SW480 (cell line): ENCODE measurements around the gene MYO7B.

Experiments used
- DNase-seq: peaks from one replicate; pipeline ENCODE4 v3.0.0-alpha.2; 2016; ENCODE audit warnings: low spot score

MYO7B gene

DNA sequence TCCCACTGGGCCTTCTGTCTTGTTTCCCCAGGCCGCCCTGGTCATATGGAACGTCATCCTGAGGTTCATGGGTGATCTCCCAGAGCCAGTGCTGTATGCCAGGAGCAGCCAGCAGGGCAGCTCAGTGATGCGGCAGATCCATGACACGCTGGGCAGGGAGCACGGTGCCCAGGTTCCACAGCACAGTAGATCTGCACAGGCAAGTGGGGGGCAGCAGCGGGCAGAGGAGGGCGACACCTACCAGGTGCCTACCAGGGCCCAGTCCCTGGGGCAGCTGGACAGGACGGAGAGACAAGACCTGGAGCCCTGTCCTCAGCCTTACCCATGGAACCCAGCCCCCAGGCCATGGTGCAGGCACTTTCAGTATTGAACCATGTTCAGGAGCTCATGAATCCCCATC, 74.3 kb downstream of the MYO7B start:
- no peak for DNase-seq

DNA sequence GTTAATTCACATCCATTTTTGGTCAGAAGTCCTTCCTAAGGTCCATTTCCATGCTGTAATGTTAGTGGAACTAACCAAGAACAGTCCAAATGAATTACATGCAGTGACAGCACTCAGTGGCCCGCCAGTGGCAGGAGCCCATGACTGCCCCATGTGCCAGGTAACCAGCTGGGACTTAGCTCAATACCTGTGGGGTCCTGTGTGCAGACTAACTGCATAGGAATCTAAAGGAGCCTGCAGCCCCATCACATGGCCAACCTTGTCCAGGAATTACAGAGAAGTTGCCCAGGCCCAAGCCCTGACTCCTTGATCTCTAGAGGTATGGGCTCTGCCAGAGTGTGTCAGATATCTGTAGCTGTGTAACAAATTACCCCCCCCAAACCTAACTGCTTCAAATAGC, 75.1 kb downstream of the MYO7B start:
- DNase-seq: no peak

DNA sequence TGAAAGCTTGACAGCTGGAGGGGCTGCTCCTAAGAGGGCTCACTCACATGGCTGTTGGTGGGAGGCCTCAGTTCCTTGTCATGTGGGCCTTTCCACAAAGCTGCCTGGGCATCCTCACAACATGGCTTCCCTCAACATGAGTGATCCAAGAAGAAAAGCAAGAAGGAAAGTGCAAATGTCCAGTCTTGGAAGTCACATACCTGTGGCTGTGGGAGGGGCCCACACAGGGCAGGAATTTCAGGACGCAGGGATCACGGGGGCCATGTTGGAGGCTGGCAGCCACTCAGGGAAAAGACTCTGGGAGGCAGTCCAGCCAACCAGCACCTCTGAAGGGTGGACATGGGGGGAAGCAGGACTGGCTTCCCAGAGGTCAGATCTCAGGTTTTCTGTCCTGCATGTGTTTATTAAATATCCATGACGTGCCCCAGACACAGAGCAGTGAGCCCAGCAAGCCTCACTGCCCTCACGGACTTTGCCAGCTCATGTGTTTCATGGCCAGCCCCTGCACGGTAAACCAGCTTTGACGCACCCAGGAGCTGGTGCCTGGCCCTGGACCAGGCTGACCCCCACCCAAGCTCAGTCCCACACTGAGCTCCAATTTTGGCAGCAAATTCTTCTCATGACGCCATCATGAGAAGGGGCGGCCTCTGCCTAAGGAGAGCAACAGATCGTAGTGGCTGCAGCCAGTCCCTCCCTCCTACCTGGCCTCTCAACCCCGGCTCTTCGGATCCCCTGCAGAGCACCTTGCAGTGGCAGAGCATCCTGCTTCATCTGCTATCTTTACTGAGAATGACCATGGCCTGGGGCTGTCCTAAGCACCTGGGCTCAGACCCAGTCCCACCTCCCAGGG, 75.8 kb downstream of the MYO7B start:
- DNase-seq: no peak

DNA sequence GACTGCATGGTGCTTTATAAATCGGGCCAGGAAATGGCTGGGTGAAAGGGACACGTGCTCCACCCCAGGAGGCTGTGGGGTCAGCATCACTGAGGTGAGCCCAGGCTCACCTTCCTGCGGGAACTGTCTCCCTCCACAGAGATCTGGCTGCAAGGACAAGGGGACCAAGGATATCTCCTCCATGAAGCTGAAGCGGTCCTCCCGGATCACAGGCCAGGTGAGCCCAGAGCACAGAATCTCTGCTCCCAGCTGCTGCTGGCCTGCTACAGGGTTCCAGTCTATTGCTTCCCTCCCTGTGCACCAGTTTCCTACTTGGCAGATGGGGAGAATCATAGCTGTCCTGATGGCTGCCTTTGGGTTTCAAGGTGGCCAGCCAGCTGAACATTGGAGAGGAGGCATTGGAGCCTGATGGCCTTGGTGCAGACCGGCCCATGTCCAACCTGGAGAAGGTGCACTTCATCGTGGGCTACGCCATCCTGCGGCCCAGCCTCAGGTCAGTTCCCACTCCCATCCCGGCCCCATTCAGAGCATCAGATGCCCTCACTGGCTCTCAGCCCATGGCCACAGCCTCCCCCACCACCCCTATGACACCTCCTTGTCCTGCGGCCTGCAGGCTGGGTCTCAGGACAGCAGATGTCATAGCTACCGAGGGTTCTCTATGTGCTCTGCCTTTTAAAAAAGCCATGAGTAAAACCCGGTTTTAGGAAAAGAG, 76.8 kb downstream of the MYO7B start:
- no peak for DNase-seq

DNA sequence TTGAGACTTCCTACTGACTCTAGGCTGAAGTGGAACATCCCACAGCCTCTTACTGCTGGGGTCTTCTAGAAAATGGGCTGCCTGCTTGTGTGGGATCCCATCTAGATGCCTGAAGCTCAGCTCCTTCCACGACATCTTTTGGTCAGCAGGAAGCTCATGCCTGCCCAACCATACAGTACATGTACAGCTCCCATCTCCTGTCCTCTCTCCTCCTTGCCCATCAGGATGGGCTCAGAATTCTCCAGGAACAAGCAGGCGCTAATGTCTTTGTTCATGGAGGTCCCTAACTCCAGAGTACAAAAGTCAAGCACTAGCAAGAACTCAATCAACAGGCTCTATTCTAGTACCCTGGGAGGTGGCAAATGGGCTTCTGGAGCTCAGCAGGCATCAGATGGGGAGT, 78.8 kb downstream of the MYO7B start:
- no peak for DNase-seq

DNA sequence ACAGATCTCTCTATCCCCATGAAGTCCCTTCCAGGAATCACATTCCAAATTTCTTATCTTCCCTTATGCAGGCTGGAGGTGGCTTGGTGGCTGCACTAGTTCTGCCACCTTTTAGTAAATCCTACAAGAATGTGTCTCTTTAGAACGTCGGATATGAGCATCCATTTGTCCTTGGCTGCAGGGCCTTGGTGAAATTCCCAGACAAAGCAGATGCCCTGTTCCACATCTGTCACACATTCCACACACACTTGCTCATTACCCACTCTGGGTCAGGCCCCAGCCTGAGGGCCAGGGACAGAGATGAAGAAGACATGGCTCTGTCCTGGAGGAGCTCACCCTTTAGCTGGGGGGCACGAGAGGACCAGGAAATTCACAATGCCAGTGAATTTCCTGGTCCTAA, 79.2 kb downstream of the MYO7B start:
- no peak for DNase-seq

DNA sequence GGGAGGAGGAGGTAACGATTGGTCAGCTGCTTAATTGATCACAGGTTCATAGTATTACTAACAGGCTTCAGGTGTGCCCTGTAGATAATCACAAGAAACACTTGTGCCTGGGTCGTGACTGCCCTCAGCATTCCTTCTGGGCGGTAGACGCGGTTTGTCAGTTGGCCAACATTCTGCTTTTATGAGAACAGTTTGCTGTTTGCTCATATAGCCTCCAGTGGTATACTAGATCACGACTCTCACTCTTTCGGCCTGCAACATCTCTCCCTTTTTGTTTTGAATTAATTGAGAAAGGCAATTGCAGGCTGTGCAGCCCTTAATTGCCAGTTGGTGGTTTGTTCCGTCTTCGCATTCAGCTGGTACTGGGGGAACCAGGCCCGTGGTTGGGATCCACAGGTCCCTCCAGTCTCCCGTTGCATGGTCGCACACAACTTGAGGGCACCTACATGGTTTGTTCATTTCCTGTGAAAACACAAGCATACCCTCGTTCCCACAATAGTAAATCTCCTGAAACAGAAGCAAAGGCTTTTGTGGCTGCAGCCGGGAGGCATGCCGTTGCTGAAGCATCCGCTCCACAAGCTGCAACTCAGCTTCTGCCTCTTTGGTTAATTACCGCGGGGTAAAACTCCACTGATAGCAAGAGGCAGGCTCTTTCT, 80.2 kb downstream of the MYO7B start:
- DNase-seq: no peak

DNA sequence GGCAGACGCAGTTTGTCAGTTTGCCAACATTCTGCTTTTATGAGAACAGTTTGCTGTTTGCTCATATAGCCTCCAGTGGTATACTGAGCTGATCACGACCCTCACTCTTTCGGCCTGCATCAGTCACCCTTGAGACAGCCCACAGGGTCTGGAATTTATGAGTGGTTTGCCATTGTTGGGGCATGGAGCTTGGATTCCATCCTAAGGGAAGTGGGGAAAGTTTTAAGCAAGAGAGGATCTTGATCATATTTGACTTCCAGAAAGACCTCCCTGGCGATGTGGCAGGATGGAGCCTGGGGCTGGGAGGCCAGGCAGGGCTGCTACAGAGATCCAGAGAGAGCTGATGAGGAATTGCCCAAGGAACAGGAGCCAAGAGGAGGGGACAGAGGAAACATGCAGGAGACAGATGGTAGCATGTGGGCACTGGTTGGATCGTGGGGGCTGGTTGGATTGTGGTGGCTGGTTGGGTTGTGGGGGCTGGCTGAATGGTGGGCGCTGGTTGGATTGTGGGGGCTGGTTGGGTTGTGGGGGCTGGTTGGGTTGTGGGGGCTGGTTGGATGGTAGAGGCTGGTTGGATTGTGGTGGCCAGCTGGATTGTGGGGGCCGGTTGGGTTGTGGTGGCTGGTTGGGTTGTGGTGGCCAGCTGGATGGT, 83.2 kb downstream of the MYO7B start:
- no peak for DNase-seq

DNA sequence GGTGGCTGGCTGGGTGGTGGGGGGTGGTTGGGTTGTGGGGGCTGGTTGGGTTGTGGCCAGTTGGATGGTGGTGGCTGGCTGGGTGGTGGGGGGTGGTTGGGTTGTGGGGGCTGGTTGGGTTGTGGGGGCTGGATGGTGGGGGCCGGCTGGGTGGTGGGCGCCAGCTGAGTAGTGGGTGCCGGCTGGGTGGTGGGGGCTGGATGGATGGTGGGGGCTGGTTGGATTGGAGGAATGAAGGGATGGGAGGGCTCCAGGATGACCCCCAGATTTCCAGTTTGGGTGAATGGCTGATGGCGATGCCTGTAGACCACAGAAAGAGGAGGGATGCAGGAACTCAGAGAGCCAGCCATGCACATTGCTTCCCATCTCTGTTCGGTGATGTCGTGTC, 83.7 kb downstream of the MYO7B start:
- DNase-seq: no peak

DNA sequence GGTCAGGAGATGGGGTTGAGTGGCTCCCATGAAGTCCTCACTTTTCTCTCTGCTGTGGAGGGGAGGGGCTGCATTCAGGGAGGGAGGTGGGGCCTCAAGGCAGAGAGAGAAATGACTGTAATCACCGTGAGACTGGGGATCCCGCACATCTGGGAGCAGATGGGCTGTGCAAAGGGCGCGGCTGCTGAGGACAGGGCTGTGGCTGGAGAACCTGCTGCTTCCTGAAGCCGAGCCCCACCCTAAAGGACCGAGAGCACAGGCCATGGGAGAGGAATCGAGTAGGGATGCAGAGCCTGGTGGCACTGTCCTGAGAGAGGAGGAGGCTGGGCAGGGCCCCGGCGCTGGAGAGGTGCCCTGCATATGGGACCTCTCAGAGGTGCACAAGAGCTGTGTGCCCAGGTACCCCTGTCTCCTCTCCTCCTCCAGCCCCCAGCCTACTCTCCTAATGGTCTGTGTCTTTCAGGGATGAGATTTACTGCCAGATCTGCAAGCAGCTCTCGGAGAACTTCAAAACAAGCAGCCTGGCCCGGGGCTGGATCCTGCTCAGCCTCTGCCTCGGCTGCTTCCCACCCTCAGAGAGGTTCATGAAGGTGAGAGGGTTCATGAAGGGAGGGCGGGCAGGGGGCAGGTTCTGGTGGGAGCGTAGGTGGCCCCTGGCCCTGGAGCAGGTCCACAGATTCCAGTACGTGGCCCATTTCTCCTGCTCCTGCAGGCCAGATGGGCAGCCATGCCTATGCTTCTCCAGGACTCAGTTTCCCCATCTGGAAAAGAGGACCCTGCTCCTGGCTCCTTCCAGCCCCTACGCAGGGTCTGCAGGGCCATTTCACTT, 84.6 kb downstream of the MYO7B start:
- DNase-seq: peak; percentile 14

DNA sequence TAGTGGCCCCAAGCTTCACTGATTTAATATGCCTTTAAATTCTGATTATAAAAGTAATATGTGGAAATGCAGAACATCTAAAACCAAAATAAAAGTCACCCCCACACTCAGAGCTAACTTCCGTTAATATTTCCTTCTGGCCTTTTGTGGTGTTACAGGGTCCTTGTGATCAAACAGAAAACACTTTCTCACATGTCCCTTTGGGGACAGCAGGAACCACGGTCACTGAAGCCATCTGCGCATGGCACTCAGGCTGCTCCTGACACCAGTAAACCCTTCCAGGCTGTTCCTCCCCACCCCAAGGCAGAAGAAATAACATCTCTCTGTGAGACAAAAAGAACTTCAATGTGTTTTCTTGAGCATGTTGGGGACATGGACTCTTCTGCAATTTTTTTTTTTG, 85.4 kb downstream of the MYO7B start:
- DNase-seq: no peak

DNA sequence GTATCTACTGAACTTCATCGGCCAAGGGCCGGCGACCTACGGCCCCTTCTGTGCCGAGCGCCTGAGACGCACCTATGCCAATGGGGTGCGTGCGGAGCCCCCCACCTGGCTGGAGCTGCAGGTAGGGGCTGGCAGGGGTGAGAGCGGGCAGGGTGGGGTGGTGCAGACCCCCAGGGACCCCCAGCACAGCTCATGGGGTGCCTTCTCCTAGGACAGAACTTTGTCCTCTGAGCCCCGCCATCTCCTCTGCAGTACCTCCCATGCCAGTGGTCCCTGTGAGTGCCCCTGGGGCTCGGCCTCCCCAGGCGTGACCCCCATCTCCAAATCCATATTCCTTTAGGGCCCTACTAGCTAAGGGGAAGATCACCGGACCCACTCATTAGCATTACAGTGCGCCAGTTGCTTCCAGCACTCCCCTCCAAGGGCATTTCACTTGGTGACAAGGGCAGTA, 86.5 kb downstream of the MYO7B start:
- DNase-seq: no peak

DNA sequence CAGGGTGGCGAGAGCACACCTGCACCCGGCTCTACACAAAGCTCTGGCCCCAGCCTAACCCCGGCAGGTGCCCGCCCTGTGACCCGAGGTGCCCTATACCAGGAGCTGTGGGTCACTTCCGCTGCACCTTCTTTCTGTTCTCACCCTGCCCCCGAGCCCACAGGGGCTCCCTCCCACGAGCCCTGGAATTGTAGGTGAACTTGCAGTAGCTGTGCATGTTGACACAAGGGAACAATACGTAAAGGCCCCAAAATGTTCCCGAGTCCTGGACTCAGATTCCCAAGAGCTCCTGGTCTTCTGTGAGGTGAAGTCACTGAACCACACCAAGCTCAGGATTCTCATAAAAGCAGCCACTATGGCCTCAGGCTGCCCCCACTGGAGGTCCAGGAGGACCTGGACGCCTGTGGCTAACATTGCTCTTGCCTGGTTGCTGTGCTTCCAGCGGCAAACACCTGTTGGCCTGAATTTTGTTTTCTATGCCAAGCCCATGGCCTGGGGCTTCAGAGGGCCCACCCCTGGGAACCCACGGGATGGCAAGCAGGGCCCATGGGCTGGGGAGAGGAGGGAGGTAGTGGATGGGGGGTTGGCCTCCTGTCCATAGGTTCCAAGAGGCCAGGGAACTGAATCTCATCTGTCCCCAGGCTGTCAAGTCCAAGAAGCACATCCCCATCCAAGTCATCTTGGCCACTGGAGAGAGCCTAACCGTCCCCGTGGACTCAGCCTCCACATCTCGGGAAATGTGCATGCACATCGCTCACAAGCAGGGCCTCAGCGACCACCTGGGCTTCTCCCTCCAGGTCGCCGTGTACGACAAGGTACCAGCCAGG, 87.3 kb downstream of the MYO7B start:
- DNase-seq: no peak

DNA sequence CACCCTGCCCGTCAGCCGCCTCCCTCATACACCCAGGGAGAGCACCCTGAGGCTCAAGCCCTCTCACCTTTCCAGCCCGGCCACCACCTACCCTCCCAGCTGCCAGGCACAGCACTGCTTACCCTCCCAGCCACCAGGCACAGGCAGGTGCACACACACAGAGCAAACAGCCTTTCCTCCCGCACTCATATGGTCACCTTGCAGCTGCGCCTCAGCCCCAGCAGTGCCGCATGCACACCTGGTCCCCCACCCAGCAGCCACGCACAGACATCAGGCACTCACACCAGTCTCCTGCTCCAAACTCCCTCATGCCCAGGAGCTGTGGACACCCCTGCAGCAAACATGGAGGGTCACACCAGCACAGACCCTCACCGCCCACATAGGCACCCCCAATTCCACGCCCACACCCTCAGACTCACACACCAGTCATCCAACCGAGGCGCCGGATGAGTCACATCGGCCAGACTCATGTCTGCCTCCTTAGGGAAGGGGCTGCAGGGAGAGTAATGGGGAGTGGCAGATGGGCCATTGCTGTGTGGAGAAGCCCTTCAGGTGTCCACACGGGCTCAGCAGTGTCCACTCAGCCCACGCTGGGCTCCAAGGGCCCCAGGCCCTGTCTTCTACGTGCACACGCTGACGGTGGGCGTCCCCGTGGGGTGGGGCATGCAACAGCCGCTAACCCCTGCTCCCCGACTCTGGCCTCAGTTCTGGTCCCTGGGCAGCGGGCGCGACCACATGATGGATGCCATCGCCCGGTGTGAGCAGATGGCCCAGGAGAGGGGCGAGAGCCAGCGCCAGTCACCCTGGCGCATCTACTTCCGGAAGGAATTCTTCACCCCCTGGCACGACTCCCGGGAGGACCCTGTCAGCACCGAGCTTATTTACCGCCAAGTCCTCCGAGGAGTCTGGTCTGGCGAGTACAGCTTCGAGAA, 88.2 kb downstream of the MYO7B start:
- no peak for DNase-seq

DNA sequence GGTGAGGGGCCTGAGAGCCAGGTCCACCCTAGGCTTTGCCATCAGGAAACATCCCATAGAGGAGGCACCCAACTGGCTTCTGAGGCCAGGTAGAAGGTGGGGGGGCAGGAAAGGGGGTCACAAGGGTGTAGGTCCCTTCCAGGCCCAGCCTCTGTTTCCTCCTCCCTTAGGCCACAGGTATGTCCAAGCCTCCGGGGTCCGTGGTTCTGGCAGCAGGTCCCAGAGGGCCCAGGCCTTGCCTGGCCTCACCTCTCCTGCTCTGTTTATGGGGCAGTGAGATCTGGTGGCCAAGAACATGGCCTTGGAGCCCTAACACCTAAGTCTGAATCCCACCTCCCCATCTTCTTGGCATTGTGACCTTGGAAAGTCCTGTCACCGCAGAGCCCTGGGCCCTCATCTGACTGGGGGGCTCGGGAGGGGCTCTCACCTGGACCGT, 88.9 kb downstream of the MYO7B start:
- DNase-seq: no peak

DNA sequence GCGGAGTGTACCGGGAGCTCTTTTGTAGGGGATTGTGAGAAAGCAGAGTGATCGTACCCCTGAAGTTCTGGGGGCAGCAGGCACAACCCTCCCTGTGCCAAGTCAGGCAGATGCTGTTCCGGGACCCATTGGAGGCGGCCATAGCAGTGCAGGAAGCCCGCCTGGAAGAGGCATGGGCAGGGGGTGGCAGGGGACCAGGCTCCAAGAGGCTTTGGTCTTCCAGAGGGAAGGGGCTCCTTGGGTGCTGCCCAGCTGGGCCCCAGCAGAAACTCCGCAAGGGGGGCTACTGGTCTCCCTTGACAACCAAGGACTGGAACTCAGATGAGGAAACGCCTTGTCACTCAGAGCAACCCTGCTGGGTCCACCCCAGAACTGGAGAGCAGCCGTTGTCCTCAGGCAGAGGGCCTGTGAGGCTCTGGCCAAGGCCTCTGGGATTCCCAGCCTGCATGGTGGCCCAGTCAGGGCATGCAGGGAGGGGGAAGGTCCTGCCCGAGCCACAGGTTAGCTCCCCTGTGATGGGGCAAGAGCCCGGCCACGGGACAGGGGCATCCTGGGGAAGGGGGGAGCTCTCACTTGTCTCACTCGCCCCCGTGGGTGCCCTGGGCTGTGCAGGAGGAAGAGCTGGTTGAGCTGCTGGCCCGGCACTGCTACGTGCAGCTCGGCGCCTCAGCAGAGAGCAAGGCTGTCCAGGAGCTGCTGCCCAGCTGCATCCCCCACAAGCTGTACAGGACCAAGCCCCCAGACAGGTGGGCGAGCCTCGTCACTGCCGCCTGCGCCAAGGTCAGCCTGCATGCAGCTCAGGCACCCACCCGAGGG, 89.5 kb downstream of the MYO7B start:
- DNase-seq: no peak

DNA sequence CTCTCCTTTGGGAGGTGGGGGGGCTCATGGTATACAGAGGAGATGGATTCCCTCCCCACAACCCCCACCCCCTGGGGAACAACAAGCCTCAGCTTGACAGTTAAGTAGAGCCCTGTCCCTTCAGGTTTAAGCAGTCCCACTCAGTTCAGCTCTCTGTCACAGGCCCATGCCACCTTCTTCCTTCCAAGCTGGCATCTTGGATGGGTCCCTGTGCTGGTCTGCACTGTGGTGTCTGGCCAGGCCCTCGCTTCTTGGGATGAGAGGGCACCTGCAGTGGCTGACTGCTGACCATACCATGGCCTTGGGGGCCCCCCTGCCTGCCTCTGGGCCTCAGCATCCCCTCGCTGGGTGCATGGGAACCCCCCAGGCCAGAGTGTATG, 90.1 kb downstream of the MYO7B start:
- DNase-seq: no peak

DNA sequence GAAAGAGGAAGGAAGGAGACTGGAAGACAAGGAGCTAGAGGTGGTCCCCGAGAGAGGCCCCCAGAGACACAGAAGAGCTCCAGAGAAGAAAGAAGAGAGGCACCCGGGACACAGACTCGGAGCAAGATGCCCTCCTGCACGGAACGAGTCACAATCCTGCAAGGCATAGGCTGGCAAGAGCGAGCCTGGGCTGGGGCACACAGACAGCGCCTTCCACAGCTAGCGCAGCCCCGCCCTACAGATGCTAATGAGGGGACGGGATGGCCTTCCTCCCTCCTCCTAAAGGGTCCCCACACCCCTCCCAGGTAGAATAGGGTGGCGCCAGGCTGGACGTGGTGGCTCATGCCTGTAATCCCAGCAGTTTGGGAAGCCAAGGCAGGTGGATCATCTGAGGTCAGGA, 90.7 kb downstream of the MYO7B start:
- DNase-seq: no peak
